ENCODE data around the gene SULF2. TPM values are rescaled to one million over a fixed set of nuclear protein-coding genes. Genes with fewer than 3 reads are reported as not detected.

The SULF2 gene
- total RNA-seq, 1 donor from 2014 or later, result 32.9 TPM

GRCh38 chr20:47648943-47649342, 136.3 kb downstream of the SULF2 start:
- Histone ChIP-seq H3K27me3 (ENCODE audit: control insufficient read depth in 3 of 3, insufficient read depth in 3 of 3, low read length in 3 of 3) (no peaks in the 10 kb centered on the region), H3K4me1 (ENCODE audit: control insufficient read depth in 3 of 3, insufficient read depth in 3 of 3, low read length in 3 of 3) (no peaks in the 10 kb centered on the region), H3K27ac (ENCODE audit: low read depth, low read length) (no peak overlapping the region), H3K9me3 (ENCODE audit: control insufficient read depth in 3 of 3, low read length in 3 of 3) (no peaks in the 10 kb centered on the region), H3K4me3 (ENCODE audit: low read length in 3 of 3) (no peak overlapping the region), H3K9ac (ENCODE audit: low read depth in 1 of 3, low read length in 3 of 3) (no peak overlapping the region), H3K36me3 (ENCODE audit: control insufficient read depth in 3 of 3, insufficient read depth in 3 of 3, low read length in 3 of 3) (peaks cover 24 to 56% (median 50%) of the 10 kb centered on the region in 3 donors)

- Histone ChIP-seq H3K27me3 (ENCODE audit: control insufficient read depth in 3 of 3, insufficient read depth in 3 of 3, low read length in 3 of 3) (no peaks in the 10 kb centered on the region), H3K4me1 (ENCODE audit: control insufficient read depth in 3 of 3, insufficient read depth in 3 of 3, low read length in 3 of 3) (no peaks in the 10 kb centered on the region), H3K36me3 (ENCODE audit: control insufficient read depth in 3 of 3, insufficient read depth in 3 of 3, low read length in 3 of 3) (peaks cover 23 to 53% (median 45%) of the 10 kb centered on the region in 3 donors), H3K9ac (ENCODE audit: low read depth in 1 of 3, low read length in 3 of 3) (no peak overlapping the region), H3K9me3 (ENCODE audit: control insufficient read depth in 3 of 3, low read length in 3 of 3) (no peaks in the 10 kb centered on the region), H3K27ac (ENCODE audit: low read depth, low read length) (no peak overlapping the region), H3K4me3 (ENCODE audit: low read length in 3 of 3) (no peak overlapping the region)
Observed at GRCh38 chr20:47647994-47648393, 137.3 kb downstream of the SULF2 start.

- no peaks in the 10 kb centered on the region for H3K9me3 ChIP-seq (ENCODE audit: control insufficient read depth in 3 of 3, low read length in 3 of 3)
- no peak overlapping the region for H3K4me3 ChIP-seq (ENCODE audit: low read length in 3 of 3)
- H3K4me1 ChIP-seq (ENCODE audit: control insufficient read depth in 3 of 3, insufficient read depth in 3 of 3, low read length in 3 of 3), result no peaks in the 10 kb centered on the region
- H3K27me3 ChIP-seq (ENCODE audit: control insufficient read depth in 3 of 3, insufficient read depth in 3 of 3, low read length in 3 of 3), result no peaks in the 10 kb centered on the region
- no peak overlapping the region for H3K9ac ChIP-seq (ENCODE audit: low read depth in 1 of 3, low read length in 3 of 3)
- H3K27ac ChIP-seq (ENCODE audit: low read depth, low read length), result no peak overlapping the region
- peaks cover 19 to 43% (median 30%) of the 10 kb centered on the region in 3 donors for H3K36me3 ChIP-seq (ENCODE audit: control insufficient read depth in 3 of 3, insufficient read depth in 3 of 3, low read length in 3 of 3)
Observed at GRCh38 chr20:47645632-47646031, 139.6 kb downstream of the SULF2 start.

- no peak overlapping the region for H3K9ac ChIP-seq (ENCODE audit: low read depth in 1 of 3, low read length in 3 of 3)
- no peaks in the 10 kb centered on the region for H3K27me3 ChIP-seq (ENCODE audit: control insufficient read depth in 3 of 3, insufficient read depth in 3 of 3, low read length in 3 of 3)
- no peak overlapping the region for H3K27ac ChIP-seq (ENCODE audit: low read depth, low read length)
- H3K4me3 ChIP-seq (ENCODE audit: low read length in 3 of 3), result no peak overlapping the region
- no peaks in the 10 kb centered on the region for H3K4me1 ChIP-seq (ENCODE audit: control insufficient read depth in 3 of 3, insufficient read depth in 3 of 3, low read length in 3 of 3)
- H3K9me3 ChIP-seq (ENCODE audit: control insufficient read depth in 3 of 3, low read length in 3 of 3), result no peaks in the 10 kb centered on the region
- peaks cover 20 to 46% (median 45%) of the 10 kb centered on the region in 3 donors for H3K36me3 ChIP-seq (ENCODE audit: control insufficient read depth in 3 of 3, insufficient read depth in 3 of 3, low read length in 3 of 3)
Observed at GRCh38 chr20:47642624-47643023, 142.7 kb downstream of the SULF2 start.

- H3K36me3 ChIP-seq (ENCODE audit: control insufficient read depth in 3 of 3, insufficient read depth in 3 of 3, low read length in 3 of 3), result peaks cover 20 to 49% (median 46%) of the 10 kb centered on the region in 3 donors
- no peaks in the 10 kb centered on the region for H3K27me3 ChIP-seq (ENCODE audit: control insufficient read depth in 3 of 3, insufficient read depth in 3 of 3, low read length in 3 of 3)
- no peaks in the 10 kb centered on the region for H3K9me3 ChIP-seq (ENCODE audit: control insufficient read depth in 3 of 3, low read length in 3 of 3)
- no peak overlapping the region for H3K27ac ChIP-seq (ENCODE audit: low read depth, low read length)
- no peak overlapping the region for H3K4me3 ChIP-seq (ENCODE audit: low read length in 3 of 3)
- H3K4me1 ChIP-seq (ENCODE audit: control insufficient read depth in 3 of 3, insufficient read depth in 3 of 3, low read length in 3 of 3), result no peaks in the 10 kb centered on the region
- H3K9ac ChIP-seq (ENCODE audit: low read depth in 1 of 3, low read length in 3 of 3), result no peak overlapping the region
Observed at GRCh38 chr20:47642118-47642517, 143.2 kb downstream of the SULF2 start.

- peaks cover 30 to 52% (median 52%) of the 10 kb centered on the region in 3 donors for H3K36me3 ChIP-seq (ENCODE audit: control insufficient read depth in 3 of 3, insufficient read depth in 3 of 3, low read length in 3 of 3)
Observed at GRCh38 chr20:47638851-47639250, 146.4 kb downstream of the SULF2 start.

GRCh38 chr20:47635256-47635655, 150.0 kb downstream of the SULF2 start:
- H3K36me3 ChIP-seq (ENCODE audit: control insufficient read depth in 3 of 3, insufficient read depth in 3 of 3, low read length in 3 of 3), result peaks cover 20 to 49% (median 39%) of the 10 kb centered on the region in 3 donors
- H3K9ac ChIP-seq (ENCODE audit: low read depth in 1 of 3, low read length in 3 of 3), result no peak overlapping the region
- H3K9me3 ChIP-seq (ENCODE audit: control insufficient read depth in 3 of 3, low read length in 3 of 3), result no peaks in the 10 kb centered on the region
- no peak overlapping the region for H3K4me3 ChIP-seq (ENCODE audit: low read length in 3 of 3)
- no peaks in the 10 kb centered on the region for H3K4me1 ChIP-seq (ENCODE audit: control insufficient read depth in 3 of 3, insufficient read depth in 3 of 3, low read length in 3 of 3)
- H3K27ac ChIP-seq (ENCODE audit: low read depth, low read length), result no peak overlapping the region
- no peaks in the 10 kb centered on the region for H3K27me3 ChIP-seq (ENCODE audit: control insufficient read depth in 3 of 3, insufficient read depth in 3 of 3, low read length in 3 of 3)

More at GRCh38 chr20:47638851-47639250, 146.4 kb downstream of the SULF2 start:
- no peaks in the 10 kb centered on the region for H3K27me3 ChIP-seq (ENCODE audit: control insufficient read depth in 3 of 3, insufficient read depth in 3 of 3, low read length in 3 of 3)
- H3K9ac ChIP-seq (ENCODE audit: low read depth in 1 of 3, low read length in 3 of 3), result no peak overlapping the region
- no peak overlapping the region for H3K4me3 ChIP-seq (ENCODE audit: low read length in 3 of 3)
- no peaks in the 10 kb centered on the region for H3K9me3 ChIP-seq (ENCODE audit: control insufficient read depth in 3 of 3, low read length in 3 of 3)
- no peak overlapping the region for H3K27ac ChIP-seq (ENCODE audit: low read depth, low read length)
- no peaks in the 10 kb centered on the region for H3K4me1 ChIP-seq (ENCODE audit: control insufficient read depth in 3 of 3, insufficient read depth in 3 of 3, low read length in 3 of 3)

GRCh38 chr20:47631078-47631477, 154.2 kb downstream of the SULF2 start:
- H3K4me1 ChIP-seq (ENCODE audit: control insufficient read depth in 3 of 3, insufficient read depth in 3 of 3, low read length in 3 of 3), result no peaks in the 10 kb centered on the region
- no peak overlapping the region for H3K27ac ChIP-seq (ENCODE audit: low read depth, low read length)
- H3K4me3 ChIP-seq (ENCODE audit: low read length in 3 of 3), result no peak overlapping the region
- H3K27me3 ChIP-seq (ENCODE audit: control insufficient read depth in 3 of 3, insufficient read depth in 3 of 3, low read length in 3 of 3), result no peaks in the 10 kb centered on the region
- peaks cover 8 to 34% (median 18%) of the 10 kb centered on the region in 3 donors for H3K36me3 ChIP-seq (ENCODE audit: control insufficient read depth in 3 of 3, insufficient read depth in 3 of 3, low read length in 3 of 3)
- H3K9ac ChIP-seq (ENCODE audit: low read depth in 1 of 3, low read length in 3 of 3), result no peak overlapping the region
- no peaks in the 10 kb centered on the region for H3K9me3 ChIP-seq (ENCODE audit: control insufficient read depth in 3 of 3, low read length in 3 of 3)

- H3K27ac ChIP-seq (ENCODE audit: low read depth, low read length), result no peak overlapping the region
- H3K27me3 ChIP-seq (ENCODE audit: control insufficient read depth in 3 of 3, insufficient read depth in 3 of 3, low read length in 3 of 3), result no peaks in the 10 kb centered on the region
- H3K4me3 ChIP-seq (ENCODE audit: low read length in 3 of 3), result no peak overlapping the region
- H3K9me3 ChIP-seq (ENCODE audit: control insufficient read depth in 3 of 3, low read length in 3 of 3), result no peaks in the 10 kb centered on the region
- no peak overlapping the region for H3K9ac ChIP-seq (ENCODE audit: low read depth in 1 of 3, low read length in 3 of 3)
- H3K4me1 ChIP-seq (ENCODE audit: control insufficient read depth in 3 of 3, insufficient read depth in 3 of 3, low read length in 3 of 3), result no peaks in the 10 kb centered on the region
- H3K36me3 ChIP-seq (ENCODE audit: control insufficient read depth in 3 of 3, insufficient read depth in 3 of 3, low read length in 3 of 3), result peaks cover 0 to 24% (median 10%) of the 10 kb centered on the region in 3 donors
Observed at GRCh38 chr20:47629907-47630306, 155.4 kb downstream of the SULF2 start.

- Histone ChIP-seq H3K4me1 (ENCODE audit: control insufficient read depth in 3 of 3, insufficient read depth in 3 of 3, low read length in 3 of 3) (no peaks in the 10 kb centered on the region), H3K4me3 (ENCODE audit: low read length in 3 of 3) (no peak overlapping the region), H3K27me3 (ENCODE audit: control insufficient read depth in 3 of 3, insufficient read depth in 3 of 3, low read length in 3 of 3) (no peaks in the 10 kb centered on the region), H3K36me3 (ENCODE audit: control insufficient read depth in 3 of 3, insufficient read depth in 3 of 3, low read length in 3 of 3) (peaks cover 0 to 30% (median 10%) of the 10 kb centered on the region in 3 donors), H3K9me3 (ENCODE audit: control insufficient read depth in 3 of 3, low read length in 3 of 3) (no peaks in the 10 kb centered on the region), H3K27ac (ENCODE audit: low read depth, low read length) (no peak overlapping the region), H3K9ac (ENCODE audit: low read depth in 1 of 3, low read length in 3 of 3) (no peak overlapping the region)
Observed at GRCh38 chr20:47627540-47627939, 157.7 kb downstream of the SULF2 start.

Measured in skeletal muscle tissue (tissue), 4 donors.